GM21723 (cell line): ENCODE data around the gene RNF40.

ENCODE experiments used
- ATAC-seq: cut with Tn5 transposase; IDR thresholded peaks from one replicate; pipeline ENCODE4 v1.9.1; 2021; ENCODE audit warnings: mild to moderate bottlenecking, moderate library complexity; ENCODE audit not compliant: unreplicated experiment

RNF40 gene

GRCh38 chr16:30761928-30762902 is at the start of gene RNF40, which contains the start of gene CFAP119:
TSS of gene RNF40 (plus strand) at chr16:30762322. CDS start at chr16:30762546, 224 bp downstream.
TSS of gene CFAP119 (minus strand) at chr16:30762062. CDS start at chr16:30761748, 314 bp downstream.
- peak; percentile 84 for ATAC-seq

GRCh38 chr16:30715750-30716445 is 46.2 kb upstream of the RNF40 start:
- ATAC-seq: no peak

- ATAC-seq: no peak
Observed at GRCh38 chr16:30720086-30720485, 42.0 kb upstream of the RNF40 start.

GRCh38 chr16:30720694-30721093 is 41.4 kb upstream of the RNF40 start:
- ATAC-seq: no peak

GRCh38 chr16:30721167-30721566 is 41.0 kb upstream of the RNF40 start:
- ATAC-seq: no peak

- no peak for ATAC-seq
Observed at GRCh38 chr16:30721606-30722005, 40.5 kb upstream of the RNF40 start.

DNA sequence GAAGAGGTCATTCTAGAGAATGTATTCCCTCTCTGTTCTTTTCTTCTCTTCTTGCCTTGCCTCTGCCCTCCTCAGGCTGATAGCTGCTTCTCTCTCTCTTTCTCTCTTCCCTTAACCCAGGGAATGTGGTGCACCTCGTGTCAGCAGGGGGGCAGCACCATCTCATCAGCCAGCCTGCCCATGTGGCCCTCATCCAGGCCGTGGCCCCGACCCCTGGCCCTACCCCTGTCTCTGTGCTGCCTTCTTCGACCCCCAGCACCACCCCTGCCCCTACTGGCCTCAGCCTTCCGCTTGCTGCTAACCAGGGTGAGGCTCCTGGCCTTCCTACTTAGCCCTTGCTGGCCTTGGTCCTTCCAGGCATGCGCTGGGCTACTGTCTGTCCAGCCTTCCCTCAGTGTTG is 39.7 kb upstream of the RNF40 start:
- ATAC-seq: no peak

DNA sequence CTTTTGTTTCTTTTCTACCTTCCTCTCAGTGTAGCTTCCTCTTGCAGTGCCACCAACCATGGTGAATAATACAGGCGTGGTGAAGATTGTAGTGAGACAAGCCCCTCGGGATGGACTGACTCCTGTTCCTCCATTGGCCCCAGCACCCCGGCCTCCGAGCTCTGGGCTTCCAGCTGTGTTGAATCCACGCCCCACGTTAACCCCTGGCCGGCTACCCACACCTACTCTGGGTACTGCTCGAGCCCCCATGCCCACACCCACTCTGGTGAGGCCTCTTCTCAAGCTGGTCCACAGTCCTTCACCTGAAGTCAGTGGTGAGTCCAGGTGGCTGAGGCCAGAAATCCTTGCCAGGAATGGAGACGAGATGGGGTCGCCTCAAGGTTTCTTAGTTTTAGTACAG is 39.2 kb upstream of the RNF40 start:
- no peak for ATAC-seq

- no peak for ATAC-seq
Observed at GRCh38 chr16:30723725-30724355, 38.3 kb upstream of the RNF40 start.

GRCh38 chr16:30724641-30725417 is 37.3 kb upstream of the RNF40 start:
- ATAC-seq: no peak

GRCh38 chr16:30725418-30725792 is 36.7 kb upstream of the RNF40 start:
- ATAC-seq: no peak

DNA sequence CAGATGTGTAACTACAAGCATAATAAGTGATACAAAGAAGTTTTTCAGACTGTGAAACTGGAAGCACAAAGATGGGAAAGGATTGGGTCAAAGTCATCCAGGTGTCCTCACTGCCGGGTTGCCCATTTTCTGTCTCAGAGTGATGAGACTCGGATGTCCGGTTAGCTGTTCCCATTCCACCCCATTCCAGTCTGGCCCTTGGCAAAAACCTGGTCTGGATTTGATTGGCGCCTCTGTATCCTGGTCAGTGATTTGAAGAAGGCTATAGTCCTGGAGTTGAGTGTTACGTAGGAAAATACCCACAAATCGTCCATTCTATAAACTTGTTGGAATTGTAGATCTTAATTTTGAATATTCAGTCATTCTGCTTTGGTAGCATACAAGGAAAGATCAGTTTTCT is 33.8 kb upstream of the RNF40 start:
- no peak for ATAC-seq

DNA sequence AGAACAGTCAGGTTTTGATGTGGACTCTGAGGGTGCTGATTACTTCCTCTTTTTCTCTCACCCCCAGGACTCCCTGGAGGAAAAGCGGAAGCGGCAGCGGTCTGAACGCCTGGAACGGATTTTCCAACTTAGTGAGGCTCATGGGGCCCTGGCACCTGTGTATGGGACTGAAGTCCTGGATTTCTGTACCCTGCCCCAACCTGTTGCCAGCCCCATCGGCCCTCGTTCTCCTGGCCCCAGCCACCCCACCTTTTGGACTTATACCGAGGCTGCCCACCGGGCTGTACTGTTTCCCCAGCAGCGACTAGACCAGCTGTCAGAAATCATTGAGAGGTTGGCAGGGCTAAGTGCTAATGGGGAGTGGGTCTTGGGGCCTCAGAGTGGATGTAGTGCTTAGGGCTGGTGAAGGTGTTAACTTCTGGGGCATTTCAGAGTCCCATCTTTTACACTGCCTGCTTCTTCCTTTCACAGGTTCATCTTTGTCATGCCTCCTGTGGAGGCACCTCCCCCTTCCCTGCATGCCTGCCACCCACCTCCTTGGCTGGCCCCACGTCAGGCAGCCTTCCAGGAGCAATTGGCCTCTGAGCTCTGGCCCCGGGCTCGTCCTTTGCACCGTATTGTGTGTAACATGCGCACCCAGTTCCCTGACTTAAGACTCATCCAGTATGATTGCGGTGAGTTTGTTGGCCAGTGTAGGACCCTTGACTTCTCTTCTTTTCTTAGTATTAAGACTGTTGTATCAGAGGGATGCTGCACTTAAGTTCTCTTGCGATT is 33.0 kb upstream of the RNF40 start:
- no peak for ATAC-seq

GRCh38 chr16:30731411-30731810 is 30.7 kb upstream of the RNF40 start:
- no peak for ATAC-seq

DNA sequence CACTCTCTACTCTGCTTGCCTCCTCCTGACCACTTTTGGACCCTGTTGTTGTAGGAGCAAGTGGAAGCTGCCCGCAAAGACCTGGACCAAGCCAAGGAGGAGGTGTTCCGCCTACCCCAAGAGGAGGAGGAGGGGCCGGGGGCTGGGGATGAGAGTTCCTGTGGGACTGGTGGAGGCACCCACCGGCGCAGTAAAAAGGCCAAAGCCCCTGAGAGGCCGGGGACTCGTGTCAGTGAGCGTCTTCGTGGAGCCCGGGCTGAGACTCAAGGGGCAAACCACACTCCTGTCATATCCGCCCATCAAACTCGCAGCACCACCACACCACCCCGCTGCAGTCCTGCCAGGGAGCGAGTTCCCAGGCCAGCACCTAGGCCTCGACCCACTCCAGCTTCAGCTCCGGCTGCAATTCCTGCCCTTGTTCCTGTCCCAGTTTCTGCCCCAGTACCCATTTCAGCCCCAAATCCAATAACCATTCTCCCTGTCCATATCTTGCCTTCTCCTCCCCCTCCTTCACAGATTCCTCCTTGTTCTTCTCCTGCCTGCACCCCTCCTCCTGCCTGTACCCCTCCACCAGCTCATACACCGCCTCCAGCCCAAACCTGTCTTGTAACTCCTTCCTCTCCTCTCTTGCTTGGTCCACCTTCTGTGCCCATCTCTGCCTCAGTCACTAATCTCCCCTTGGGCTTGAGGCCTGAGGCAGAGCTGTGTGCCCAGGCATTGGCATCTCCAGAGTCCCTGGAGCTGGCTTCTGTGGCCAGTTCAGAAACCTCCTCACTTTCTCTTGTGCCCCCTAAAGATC is 24.9 kb upstream of the RNF40 start:
- ATAC-seq: no peak

DNA sequence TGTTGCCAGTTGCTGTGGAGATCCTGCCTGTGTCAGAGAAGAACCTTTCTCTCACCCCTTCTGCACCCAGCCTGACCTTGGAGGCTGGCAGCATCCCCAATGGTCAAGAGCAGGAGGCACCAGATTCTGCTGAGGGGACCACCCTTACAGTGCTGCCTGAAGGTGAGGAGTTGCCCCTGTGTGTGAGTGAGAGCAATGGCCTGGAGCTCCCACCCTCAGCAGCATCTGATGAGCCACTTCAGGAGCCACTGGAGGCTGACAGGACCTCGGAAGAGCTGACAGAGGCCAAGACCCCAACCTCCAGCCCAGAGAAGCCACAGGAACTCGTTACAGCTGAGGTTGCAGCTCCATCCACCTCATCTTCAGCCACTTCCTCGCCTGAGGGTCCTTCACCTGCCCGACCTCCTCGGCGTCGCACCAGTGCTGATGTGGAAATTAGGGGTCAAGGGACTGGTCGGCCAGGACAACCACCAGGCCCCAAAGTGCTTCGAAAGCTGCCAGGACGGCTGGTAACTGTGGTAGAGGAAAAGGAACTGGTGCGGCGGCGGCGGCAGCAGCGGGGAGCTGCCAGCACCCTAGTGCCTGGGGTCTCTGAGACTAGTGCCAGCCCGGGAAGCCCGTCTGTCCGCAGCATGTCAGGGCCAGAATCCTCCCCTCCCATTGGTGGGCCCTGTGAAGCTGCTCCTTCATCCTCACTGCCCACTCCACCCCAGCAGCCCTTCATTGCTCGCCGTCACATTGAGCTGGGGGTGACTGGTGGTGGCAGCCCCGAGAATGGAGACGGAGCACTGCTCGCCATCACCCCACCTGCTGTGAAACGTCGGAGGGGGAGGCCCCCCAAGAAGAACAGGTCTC is 24.1 kb upstream of the RNF40 start:
- no peak for ATAC-seq

DNA sequence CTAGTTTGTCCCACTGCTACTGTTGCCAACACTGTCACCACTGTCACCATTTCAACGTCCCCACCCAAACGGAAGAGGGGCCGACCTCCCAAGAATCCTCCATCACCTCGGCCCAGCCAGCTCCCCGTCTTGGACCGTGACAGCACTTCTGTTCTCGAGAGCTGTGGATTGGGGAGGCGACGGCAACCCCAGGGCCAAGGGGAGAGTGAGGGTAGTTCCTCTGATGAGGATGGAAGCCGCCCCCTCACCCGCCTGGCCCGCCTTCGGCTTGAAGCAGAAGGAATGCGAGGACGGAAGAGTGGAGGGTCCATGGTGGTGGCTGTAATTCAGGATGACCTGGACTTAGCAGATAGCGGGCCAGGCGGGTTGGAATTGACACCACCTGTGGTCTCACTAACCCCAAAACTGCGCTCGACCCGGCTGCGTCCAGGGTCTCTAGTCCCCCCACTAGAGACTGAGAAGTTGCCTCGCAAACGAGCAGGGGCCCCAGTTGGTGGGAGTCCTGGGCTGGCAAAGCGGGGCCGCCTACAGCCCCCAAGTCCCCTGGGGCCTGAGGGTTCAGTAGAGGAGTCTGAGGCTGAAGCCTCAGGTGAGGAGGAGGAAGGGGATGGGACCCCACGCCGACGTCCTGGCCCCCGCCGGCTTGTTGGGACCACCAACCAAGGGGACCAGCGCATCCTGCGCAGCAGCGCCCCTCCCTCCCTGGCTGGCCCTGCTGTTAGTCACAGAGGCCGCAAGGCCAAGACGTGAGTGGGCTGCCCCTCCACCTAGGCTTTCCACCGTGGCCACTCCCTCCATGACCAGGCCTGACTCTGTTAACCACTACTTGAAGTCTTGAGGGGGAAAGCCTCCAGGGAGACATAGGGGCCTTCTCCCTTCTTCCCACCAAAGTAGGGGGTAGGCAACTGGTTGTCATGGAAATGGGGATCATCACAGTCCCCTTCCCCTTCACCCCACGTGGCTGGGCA is 22.9 kb upstream of the RNF40 start:
- ATAC-seq: no peak
